SK-N-MC (cell line): ENCODE results near the gene CCDC192.

ENCODE experiments used
- EZH2 ChIP-seq: fragments of 200-600 bp; sonication (generic); IDR thresholded peaks from one replicate; pipeline ENCODE4 v1.6.1; 2017; ENCODE audit warnings: antibody characterized with exemption
- POLR2AphosphoS5 ChIP-seq: IDR thresholded peaks from 2 replicates; pipeline ENCODE4 v1.6.1; 2012; ENCODE audit warnings: mild to moderate bottlenecking, low read depth, low read length, borderline replicate concordance

DNA sequence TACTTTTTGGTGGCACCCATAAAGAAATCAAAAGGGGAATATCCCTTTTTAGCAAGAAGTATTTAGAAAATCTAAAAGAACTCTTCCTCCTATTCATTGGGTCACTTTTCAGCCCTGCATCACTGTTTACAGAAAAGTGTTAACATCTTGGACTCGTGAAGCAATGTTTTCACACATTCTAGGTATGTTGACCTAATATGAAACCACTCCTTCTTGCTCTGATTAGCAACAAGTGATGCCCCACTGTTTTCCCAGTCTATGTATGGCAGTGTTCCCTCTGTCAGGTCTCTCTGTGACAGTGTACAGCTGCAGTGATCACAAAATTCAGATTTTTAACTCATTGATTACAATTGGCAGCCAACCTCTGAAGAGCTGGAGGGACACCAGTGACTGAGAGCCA is 232.2 kb downstream of the CCDC192 start:
- TF ChIP-seq EZH2, result no peak
- TF ChIP-seq POLR2AphosphoS5, result no peak
